HG03469 (cell line): ENCODE data around the gene CHP2.

Source experiments
- ATAC-seq: cut with Tn5 transposase; IDR thresholded peaks from one replicate; pipeline ENCODE4 v1.9.1; 2021; ENCODE audit warnings: mild to moderate bottlenecking, moderate library complexity, moderate number of reproducible peaks; ENCODE audit not compliant: unreplicated experiment

CHP2 gene

GRCh38 chr16:23803591-23804123, 48.8 kb downstream of the CHP2 start:
- ATAC-seq, result no peak

GRCh38 chr16:23807028-23807427, 52.2 kb downstream of the CHP2 start:
- ATAC-seq, result no peak
